A204.1 (cell line): ENCODE measurements around the gene MYORG.
"Not testable (repeated sequence)": the region's sequence is repeated elsewhere in the genome, so short reads cannot be mapped to it uniquely, and the experiment has no call there.

Source experiments
- FAIRE-seq: peaks from 2 replicates; lab custom pipeline; 2012; peaks lifted over from hg19 to GRCh38; lab: Jason Lieb, UNC

Gene MYORG

GRCh38 chr9:34368796-34369195 is 7.9 kb downstream of the MYORG start:
- not testable (repeated sequence) for FAIRE-seq

- not testable (repeated sequence) for FAIRE-seq
Observed at GRCh38 chr9:34367751-34368410, 8.8 kb downstream of the MYORG start.

- FAIRE-seq: no peak
Observed at GRCh38 chr9:34366365-34366764, 10.3 kb downstream of the MYORG start.

GRCh38 chr9:34365282-34365681 is 11.4 kb downstream of the MYORG start:
- no peak for FAIRE-seq

- FAIRE-seq: no peak
Observed at GRCh38 chr9:34363619-34364351, 12.9 kb downstream of the MYORG start.

- FAIRE-seq: no peak
Observed at GRCh38 chr9:34362614-34363214, 14.0 kb downstream of the MYORG start.

- not testable (repeated sequence) for FAIRE-seq
Observed at GRCh38 chr9:34352957-34353356, 23.7 kb downstream of the MYORG start.

GRCh38 chr9:34352122-34352652 is 24.5 kb downstream of the MYORG start:
- FAIRE-seq: not testable (repeated sequence)

GRCh38 chr9:34349324-34349723 is 27.4 kb downstream of the MYORG start:
- FAIRE-seq: no peak

GRCh38 chr9:34347800-34348158 is 28.9 kb downstream of the MYORG start:
- no peak for FAIRE-seq

GRCh38 chr9:34346873-34347799 is 29.6 kb downstream of the MYORG start:
- FAIRE-seq: no peak

- no peak for FAIRE-seq
Observed at GRCh38 chr9:34343605-34344004, 33.1 kb downstream of the MYORG start.

- FAIRE-seq: no peak
Observed at GRCh38 chr9:34343090-34343489, 33.6 kb downstream of the MYORG start.

GRCh38 chr9:34341659-34342295 is 34.9 kb downstream of the MYORG start:
- FAIRE-seq: no peak

- FAIRE-seq: no peak
Observed at GRCh38 chr9:34338665-34339385, 37.9 kb downstream of the MYORG start.

GRCh38 chr9:34338079-34338478 is 38.6 kb downstream of the MYORG start:
- FAIRE-seq: not testable (repeated sequence)

- no peak for FAIRE-seq
Observed at GRCh38 chr9:34337403-34337802, 39.3 kb downstream of the MYORG start.

GRCh38 chr9:34335376-34335775 is 41.3 kb downstream of the MYORG start:
- FAIRE-seq: no peak

- FAIRE-seq: no peak
Observed at GRCh38 chr9:34334916-34335315, 41.8 kb downstream of the MYORG start.

- FAIRE-seq: no peak
Observed at GRCh38 chr9:34334337-34334824, 42.3 kb downstream of the MYORG start.

- FAIRE-seq: no peak
Observed at GRCh38 chr9:34333836-34334235, 42.9 kb downstream of the MYORG start.
